Measurements from ENCODE around the gene ZNF516. TPM values are rescaled to one million over a fixed set of nuclear protein-coding genes. Genes with fewer than 3 reads are reported as not detected.

The ZNF516 gene
- total and polyA plus RNA-seq, 2 of the 13 experiments (the other 11 are each of a cell fraction or from before 2014, with no cell fraction given): 16.6 to 18.7 TPM

- no peak for ATAC-seq
- Histone ChIP-seq H3K9ac (ENCODE audit: insufficient read depth, low read depth, low read length) (no peak overlapping the region), H3K4me2 (ENCODE audit: low read depth, low read length) (no peak overlapping the region), H4K20me1 (ENCODE audit: insufficient read depth, low read length) (peaks cover 83% of the 10 kb centered on the region), H3K27ac (ENCODE audit: extremely low read length, insufficient read depth, low read length) (no peak overlapping the region), H3K27me3 (ENCODE audit: control insufficient read depth in 1 of 2, insufficient read depth in 2 of 2, low read length in 2 of 2) (no peaks in the 10 kb centered on the region), H2AFZ (ENCODE audit: low read length) (no peak overlapping the region), H3K9me3 (ENCODE audit: low read length) (no peaks in the 10 kb centered on the region), H3K4me1 (ENCODE audit: insufficient read depth, low read length) (no peaks in the 10 kb centered on the region), H3K36me3 (replicated peaks in 1 of 2; ENCODE audit: control insufficient read depth in 1 of 2, insufficient read depth in 2 of 2, low read length in 2 of 2) (peaks cover 14 to 33% of the 10 kb centered on the region in 2 experiments; a peak in 4 of 5 replicates), H3K4me3 (replicated peaks in 1 of 3; ENCODE audit: insufficient read depth in 1 of 3, low read depth in 2 of 3, low read length in 3 of 3) (no peak overlapping the region), H3K79me2 (ENCODE audit: insufficient read depth, low read length) (peaks cover 31% of the 10 kb centered on the region)
- no peak for FAIRE-seq
- CTCF ChIA-PET (ENCODE audit: low intra/inter-chr PET ratio, low total read pairs): no interaction called here
- intact Hi-C loops (cut with micrococcal nuclease; ENCODE audit: unreplicated experiment): loop anchor here (10.0 kb wide), 1 partner anchor 90 kb away; the partner anchor contains the start of gene ZNF516
- BruUV-seq (replicated peaks): no TSS peak
- TF ChIP-seq MNT (IDR thresholded peaks at IDR 0.05) (peak; percentile 93), ZNF280D (CRISPR knock-in tag; IDR thresholded peaks at IDR 0.05) (no peak)
- POLR2A ChIA-PET: no interaction called here
- DNase-seq (ENCODE audit: low spot score): no peak
- in situ Hi-C loops (cut with HindIII; ENCODE audit: extremely low pct_ligation_motif_present, low pct_unique_long_range_greater_than_20kb): no loop called here
- 84% methylated on average over 8 of the region's 8 CpGs for WGBS (ENCODE audit: low lambda C conversion rate)
These were observed 90.7 kb downstream of the ZNF516 start for GRCh38 chr18:76404345-76404831.
